NCI-H2029 treated with DMSO at 0.1 percent for 48 hours (cell line): ENCODE results near the gene FAM221A.
"Not testable (repeated sequence)": the region's sequence is repeated elsewhere in the genome, so short reads cannot be mapped to it uniquely, and the experiment has no call there.

Experiments used
- DNase-seq: peaks from one replicate; lab custom pipeline; 2025; lab: John Stamatoyannopoulos, UW

Gene FAM221A

GRCh38 chr7:23709081-23709750, 29.2 kb downstream of the FAM221A start:
- no peak for DNase-seq

- DNase-seq, result no peak
These were observed 30.0 kb downstream of the FAM221A start, which contains the start of gene STK31 for GRCh38 chr7:23710000-23710399. TSS of gene STK31 (plus strand) at chr7:23710219. CDS start at chr7:23710286, 67 bp downstream.

GRCh38 chr7:23712368-23713284, 32.6 kb downstream of the FAM221A start:
- DNase-seq, result peak; percentile 27

GRCh38 chr7:23713285-23714149, 33.5 kb downstream of the FAM221A start:
- no peak for DNase-seq

- no peak for DNase-seq
These were observed 34.1 kb downstream of the FAM221A start for GRCh38 chr7:23714150-23714464.

GRCh38 chr7:23714579-23714978, 34.6 kb downstream of the FAM221A start:
- DNase-seq, result no peak

- DNase-seq, result no peak
These were observed 35.1 kb downstream of the FAM221A start for GRCh38 chr7:23715099-23715498.

GRCh38 chr7:23717788-23718187, 37.8 kb downstream of the FAM221A start:
- DNase-seq, result no peak

- DNase-seq, result no peak
These were observed 41.5 kb downstream of the FAM221A start for GRCh38 chr7:23721456-23721855.

- DNase-seq, result not testable (repeated sequence)
These were observed 42.7 kb downstream of the FAM221A start for GRCh38 chr7:23722587-23723216.

GRCh38 chr7:23724113-23724512, 44.1 kb downstream of the FAM221A start:
- DNase-seq, result not testable (repeated sequence)

- DNase-seq, result no peak
These were observed 62.1 kb downstream of the FAM221A start for GRCh38 chr7:23742051-23742450.

- no peak for DNase-seq
These were observed 63.2 kb downstream of the FAM221A start for GRCh38 chr7:23743226-23743625.

- no peak for DNase-seq
These were observed 66.6 kb downstream of the FAM221A start for GRCh38 chr7:23746629-23747028.

- no peak for DNase-seq
These were observed 71.9 kb downstream of the FAM221A start for GRCh38 chr7:23751852-23752251.
